RWPE2 (cell line): ENCODE measurements around the gene SP9.

Source experiments
- ATAC-seq: fragments of 200-7000 bp; cut with Tn5 transposase; 3 replicates; pipeline ENCODE4 v1.9.1; 2021; ENCODE audit warnings: low read depth
- DNase-seq: peaks from one replicate; pipeline ENCODE4 v3.0.0-alpha.2; 2020; ENCODE audit warnings: low spot score
- H3K27ac ChIP-seq: fragments of 450-650 bp; 2 replicates; pipeline ENCODE4 v1.5.1; 2017; ENCODE audit warnings: mild to moderate bottlenecking; ENCODE audit not compliant: poor library complexity, severe bottlenecking
- H3K27me3 ChIP-seq: fragments of 250-450 bp; sonication (Bioruptor Pico); 2 replicates; pipeline ENCODE4 v1.5.1; 2021; ENCODE audit warnings: mild to moderate bottlenecking, moderate library complexity; ENCODE audit not compliant: insufficient read depth, poor library complexity, severe bottlenecking
- H3K36me3 ChIP-seq: fragments of 250-450 bp; sonication (Bioruptor Pico); 2 replicates; pipeline ENCODE4 v1.5.1; 2020; ENCODE audit warnings: low read depth, mild to moderate bottlenecking, moderate library complexity
- H3K4me1 ChIP-seq: fragments of 250-450 bp; sonication (Bioruptor Pico); 2 replicates; pipeline ENCODE4 v1.5.1; 2021; ENCODE audit warnings: mild to moderate bottlenecking, moderate library complexity; ENCODE audit not compliant: insufficient read depth, poor library complexity, severe bottlenecking
- H3K4me3 ChIP-seq: fragments of 250-450 bp; sonication (Bioruptor Pico); 2 replicates; pipeline ENCODE4 v1.5.1; 2021; ENCODE audit warnings: mild to moderate bottlenecking, moderate library complexity; ENCODE audit not compliant: severe bottlenecking
- H3K9me3 ChIP-seq: fragments of 250-450 bp; sonication (Bioruptor Pico); 2 replicates; pipeline ENCODE4 v1.5.1; 2021; ENCODE audit warnings: mild to moderate bottlenecking, moderate library complexity; ENCODE audit not compliant: severe bottlenecking
- CTCF ChIP-seq: fragments of 450-650 bp; IDR thresholded peaks from one replicate; pipeline ENCODE4 v1.5.1; 2017; ENCODE audit warnings: mild to moderate bottlenecking, moderate library complexity; ENCODE audit not compliant: poor library complexity, severe bottlenecking

The SP9 gene

GRCh38 chr2:174322149-174322548, 12.6 kb upstream of the SP9 start:
- peaks cover 16% of the 10 kb centered on the region for H3K27me3 ChIP-seq

GRCh38 chr2:174322746-174323145, 12.0 kb upstream of the SP9 start:
- peaks cover 22% of the 10 kb centered on the region for H3K27me3 ChIP-seq

More at GRCh38 chr2:174322149-174322548, 12.6 kb upstream of the SP9 start:
- Histone ChIP-seq H3K4me1 (no peaks in the 10 kb centered on the region), H3K9me3 (no peaks in the 10 kb centered on the region), H3K27ac (no peak overlapping the region), H3K4me3 (no peak overlapping the region), H3K36me3 (no peaks in the 10 kb centered on the region)
- TF ChIP-seq CTCF = no peak
- DNase-seq = no peak
- no peak for ATAC-seq

GRCh38 chr2:174324530-174324929, 10.2 kb upstream of the SP9 start:
- H3K27me3 ChIP-seq = peaks cover 38% of the 10 kb centered on the region
- no peaks in the 10 kb centered on the region for H3K36me3 ChIP-seq
- no peaks in the 10 kb centered on the region for H3K4me1 ChIP-seq
- no peaks in the 10 kb centered on the region for H3K9me3 ChIP-seq
- no peak overlapping the region for H3K27ac ChIP-seq
- H3K4me3 ChIP-seq = no peak overlapping the region
- no peak for DNase-seq
- TF ChIP-seq CTCF = no peak
- ATAC-seq = no peak

More at GRCh38 chr2:174322746-174323145, 12.0 kb upstream of the SP9 start:
- no peak for ATAC-seq
- Histone ChIP-seq H3K27ac (no peak overlapping the region), H3K36me3 (no peaks in the 10 kb centered on the region), H3K9me3 (no peaks in the 10 kb centered on the region), H3K4me3 (no peak overlapping the region), H3K4me1 (no peaks in the 10 kb centered on the region)
- TF ChIP-seq CTCF = no peak
- DNase-seq = no peak

- no peak for TF ChIP-seq CTCF
- DNase-seq (no peak), ATAC-seq (no peak)
- Histone ChIP-seq H3K27me3 (peaks cover 48% of the 10 kb centered on the region), H3K9me3 (no peaks in the 10 kb centered on the region), H3K27ac (no peak overlapping the region), H3K4me1 (no peaks in the 10 kb centered on the region), H3K36me3 (no peaks in the 10 kb centered on the region), H3K4me3 (no peak overlapping the region)
Observed at GRCh38 chr2:174325373-174326160, 9.2 kb upstream of the SP9 start.
